Mesendoderm (in vitro differentiated cells): ENCODE data around the gene SPACA5.
A peak's percentile ranks its signal among the peaks of the same experiment; 100 is the strongest.
"Not testable (repeated sequence)": the region's sequence is repeated elsewhere in the genome, so short reads cannot be mapped to it uniquely, and the experiment has no call there.

Experiments used
- DNase-seq: peaks from one replicate; pipeline ENCODE4 v3.0.0; 2013
- H2AK5ac ChIP-seq: 2 replicates; pipeline ENCODE4 v1.6.1; 2013; ENCODE audit warnings: low read length, inconsistent platforms
- H2BK120ac ChIP-seq: 2 replicates; pipeline ENCODE4 v1.6.1; 2013; ENCODE audit warnings: low read depth, mild to moderate bottlenecking, low read length, moderate library complexity, mixed read lengths
- H2BK15ac ChIP-seq: replicated peaks from 2 replicates; pipeline ENCODE4 v1.6.1; 2013; ENCODE audit warnings: low read depth, mild to moderate bottlenecking, moderate library complexity
- H2BK5ac ChIP-seq: 2 replicates; pipeline ENCODE4 v1.6.1; 2013; ENCODE audit warnings: low read length, inconsistent platforms
- H3K18ac ChIP-seq: 2 replicates; pipeline ENCODE4 v1.6.1; 2013; ENCODE audit warnings: mild to moderate bottlenecking, low read length, mixed read lengths
- H3K23ac ChIP-seq: one replicate; pipeline ENCODE4 v1.6.1; 2013; ENCODE audit warnings: low read length
- H3K27ac ChIP-seq: 2 replicates; pipeline ENCODE4 v1.5.1; 2013; ENCODE audit warnings: low read depth, mild to moderate bottlenecking, inconsistent platforms, low read length, moderate library complexity
- H3K27me3 ChIP-seq: 2 replicates; pipeline ENCODE4 v1.6.1; 2013; ENCODE audit warnings: low read length, control low read depth, mild to moderate bottlenecking, inconsistent platforms; ENCODE audit not compliant: insufficient read depth, poor library complexity
- H3K36me3 ChIP-seq: 2 replicates; pipeline ENCODE4 v1.6.1; 2013; ENCODE audit warnings: low read length, inconsistent platforms; ENCODE audit not compliant: control insufficient read depth, insufficient read depth
- H3K4ac ChIP-seq: one replicate; pipeline ENCODE4 v1.6.1; 2013; ENCODE audit warnings: low read depth, mild to moderate bottlenecking, low read length, moderate library complexity
- H3K4me1 ChIP-seq: 2 replicates; pipeline ENCODE4 v1.6.1; 2013; ENCODE audit warnings: low read depth, low read length, inconsistent platforms; ENCODE audit not compliant: control insufficient read depth
- H3K4me2 ChIP-seq: 2 replicates; pipeline ENCODE4 v1.6.1; 2013; ENCODE audit warnings: low read length
- H3K4me3 ChIP-seq: 2 replicates; pipeline ENCODE4 v1.5.1; 2013; ENCODE audit warnings: mild to moderate bottlenecking, low read length
- H3K56ac ChIP-seq: one replicate; pipeline ENCODE4 v1.6.1; 2013; ENCODE audit warnings: low read length
- H3K79me1 ChIP-seq: 2 replicates; pipeline ENCODE4 v1.6.1; 2013; ENCODE audit warnings: low read length, inconsistent platforms
- H3K79me2 ChIP-seq: 2 replicates; pipeline ENCODE4 v1.6.1; 2013; ENCODE audit warnings: mild to moderate bottlenecking, low read length; ENCODE audit not compliant: control insufficient read depth, insufficient read depth
- H3K9ac ChIP-seq: 2 replicates; pipeline ENCODE4 v1.6.1; 2013; ENCODE audit warnings: low read length, inconsistent platforms
- H4K5ac ChIP-seq: one replicate; pipeline ENCODE4 v1.6.1; 2013; ENCODE audit warnings: low read length
- H4K8ac ChIP-seq: one replicate; pipeline ENCODE4 v1.6.1; 2013; ENCODE audit warnings: low read depth, mild to moderate bottlenecking, control low read depth, low read length, moderate library complexity
- WGBS: extraction: QIAGEN DNeasy Blood & Tissue Kit; methylation state at CpG from one replicate; pipeline ENCODE4 v1.1.7; 2013; ENCODE audit warnings: low lambda C conversion rate, missing lambda C conversion rate; ENCODE audit not compliant: insufficient coverage; ENCODE audit errors: extremely low coverage; 5-methylcytosine and 5-hydroxymethylcytosine counted together

Gene SPACA5

DNA sequence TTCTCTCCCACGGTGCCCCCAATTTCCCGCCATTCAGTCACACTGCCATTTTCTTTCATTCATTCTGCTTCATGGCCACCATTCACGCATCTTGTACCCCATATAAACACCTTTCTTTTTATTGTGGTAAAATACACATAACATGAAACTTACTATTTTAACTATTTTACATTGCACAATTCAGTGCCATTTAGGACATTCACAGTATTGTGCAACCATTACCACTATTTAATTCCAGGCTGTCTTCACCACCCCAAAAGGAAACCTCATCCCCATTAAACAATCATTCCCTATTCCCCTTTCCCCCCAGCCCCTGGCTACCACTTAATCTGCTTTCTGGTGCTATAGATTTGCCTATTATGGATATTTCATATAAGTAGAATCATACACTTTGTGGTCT is 15.9 kb downstream of the SPACA5 start:
- Histone ChIP-seq H3K79me1 (no peaks in the 10 kb centered on the region), H3K9ac (no peak overlapping the region)
- no CpG with 5 or more reads among the region's 3 CpGs for WGBS

GRCh38 chrX:48025561-48025960 is 18.8 kb downstream of the SPACA5 start:
- H3K9ac ChIP-seq, result no peak overlapping the region
- no peak overlapping the region for H3K4me2 ChIP-seq
- H3K4me1 ChIP-seq, result no peaks in the 10 kb centered on the region
- H3K4ac ChIP-seq, result no peak overlapping the region
- no peak overlapping the region for H3K23ac ChIP-seq
- no CpG with 5 or more reads among the region's 7 CpGs for WGBS
- H4K5ac ChIP-seq, result no peak overlapping the region
- H2BK15ac ChIP-seq, result no peak overlapping the region
- H3K79me1 ChIP-seq, result no peaks in the 10 kb centered on the region
- no peak overlapping the region for H2BK120ac ChIP-seq
- peak; percentile 72 for DNase-seq
- no peak overlapping the region for H3K27ac ChIP-seq
- H2BK5ac ChIP-seq, result no peak overlapping the region
- H3K18ac ChIP-seq, result no peak overlapping the region
- no peaks in the 10 kb centered on the region for H3K36me3 ChIP-seq
- H3K4me3 ChIP-seq, result no peak overlapping the region
- H3K27me3 ChIP-seq, result no peaks in the 10 kb centered on the region
- no peak overlapping the region for H3K56ac ChIP-seq
- H3K79me2 ChIP-seq, result no peaks in the 10 kb centered on the region
- no peak overlapping the region for H2AK5ac ChIP-seq
- H4K8ac ChIP-seq, result no peak overlapping the region

More for the DNA sequence above, 15.9 kb downstream of the SPACA5 start:
- no peaks in the 10 kb centered on the region for H3K27me3 ChIP-seq
- H4K8ac ChIP-seq, result no peak overlapping the region
- H4K5ac ChIP-seq, result no peak overlapping the region
- no peak overlapping the region for H2AK5ac ChIP-seq
- no peak overlapping the region for H3K18ac ChIP-seq
- no peak overlapping the region for H3K4me2 ChIP-seq
- no peak overlapping the region for H3K23ac ChIP-seq
- H3K36me3 ChIP-seq, result no peaks in the 10 kb centered on the region
- DNase-seq, result no peak
- no peak overlapping the region for H2BK15ac ChIP-seq
- H3K27ac ChIP-seq, result no peak overlapping the region
- H3K4me3 ChIP-seq, result no peak overlapping the region
- H3K79me2 ChIP-seq, result no peaks in the 10 kb centered on the region
- no peak overlapping the region for H2BK5ac ChIP-seq
- no peak overlapping the region for H3K4ac ChIP-seq
- no peaks in the 10 kb centered on the region for H3K4me1 ChIP-seq
- H2BK120ac ChIP-seq, result no peak overlapping the region
- H3K56ac ChIP-seq, result no peak overlapping the region

DNA sequence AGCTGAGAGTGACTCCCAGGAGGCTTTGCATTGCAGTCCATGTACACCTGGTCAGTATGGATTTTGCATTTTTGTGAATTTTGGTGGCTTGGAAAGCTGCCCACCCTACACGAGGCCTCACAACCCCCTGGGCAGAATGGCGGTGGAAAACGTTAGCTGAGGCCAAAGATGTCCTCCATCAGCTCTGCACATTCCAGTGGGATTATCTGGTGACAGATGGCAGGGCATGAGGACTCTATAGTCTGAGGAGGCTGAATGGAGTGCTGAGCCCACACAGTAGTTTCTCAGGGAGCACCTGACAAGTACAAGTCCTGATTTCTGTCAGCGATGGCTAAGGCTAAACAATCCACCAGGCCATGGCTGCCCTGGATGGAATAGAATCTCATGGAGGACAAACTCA is 20.8 kb downstream of the SPACA5 start:
- not testable (repeated sequence) for H3K4me2 ChIP-seq, H2BK15ac ChIP-seq, H3K4me3 ChIP-seq, H3K9ac ChIP-seq, H3K18ac ChIP-seq, H3K79me1 ChIP-seq, H4K5ac ChIP-seq, H4K8ac ChIP-seq, H3K27ac ChIP-seq, H3K27me3 ChIP-seq, H3K23ac ChIP-seq, H3K79me2 ChIP-seq, H2BK120ac ChIP-seq, H3K36me3 ChIP-seq, H2BK5ac ChIP-seq, H2AK5ac ChIP-seq, H3K4me1 ChIP-seq, DNase-seq, H3K4ac ChIP-seq, H3K56ac ChIP-seq
- no CpG with 5 or more reads among the region's 4 CpGs for WGBS

DNA sequence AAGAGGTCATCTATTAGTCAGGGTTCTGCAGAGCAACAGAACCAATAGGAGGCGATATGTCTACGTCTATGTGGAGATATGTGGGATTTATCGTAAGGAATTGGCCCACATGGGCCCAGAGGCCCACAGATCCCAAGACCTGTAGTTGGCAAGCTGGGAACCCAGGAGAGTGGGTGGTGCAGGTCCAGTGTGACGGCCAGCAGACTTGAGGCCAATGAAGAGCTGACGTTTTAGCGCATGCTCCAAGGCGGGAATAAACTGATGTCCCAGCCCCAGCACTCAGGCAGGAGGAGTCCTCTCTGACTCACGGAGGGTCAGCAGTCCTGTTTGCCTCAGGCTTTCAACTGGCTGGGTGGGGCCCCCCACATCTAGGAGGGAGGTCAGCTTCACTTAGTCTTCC is 21.3 kb downstream of the SPACA5 start:
- H4K8ac ChIP-seq, result no peak overlapping the region
- H2BK120ac ChIP-seq, result no peak overlapping the region
- no peaks in the 10 kb centered on the region for H3K27me3 ChIP-seq
- H2AK5ac ChIP-seq, result no peak overlapping the region
- no peak for DNase-seq
- no peaks in the 10 kb centered on the region for H3K36me3 ChIP-seq
- no peak overlapping the region for H3K23ac ChIP-seq
- H3K56ac ChIP-seq, result no peak overlapping the region
- H3K18ac ChIP-seq, result no peak overlapping the region
- H3K9ac ChIP-seq, result no peak overlapping the region
- H3K79me2 ChIP-seq, result no peaks in the 10 kb centered on the region
- no peak overlapping the region for H3K4ac ChIP-seq
- no peak overlapping the region for H3K4me2 ChIP-seq
- no CpG with 5 or more reads among the region's 8 CpGs for WGBS
- H2BK5ac ChIP-seq, result no peak overlapping the region
- no peak overlapping the region for H2BK15ac ChIP-seq
- H3K4me3 ChIP-seq, result no peak overlapping the region
- no peak overlapping the region for H4K5ac ChIP-seq
- no peak overlapping the region for H3K27ac ChIP-seq
- H3K79me1 ChIP-seq, result no peaks in the 10 kb centered on the region
- no peaks in the 10 kb centered on the region for H3K4me1 ChIP-seq

DNA sequence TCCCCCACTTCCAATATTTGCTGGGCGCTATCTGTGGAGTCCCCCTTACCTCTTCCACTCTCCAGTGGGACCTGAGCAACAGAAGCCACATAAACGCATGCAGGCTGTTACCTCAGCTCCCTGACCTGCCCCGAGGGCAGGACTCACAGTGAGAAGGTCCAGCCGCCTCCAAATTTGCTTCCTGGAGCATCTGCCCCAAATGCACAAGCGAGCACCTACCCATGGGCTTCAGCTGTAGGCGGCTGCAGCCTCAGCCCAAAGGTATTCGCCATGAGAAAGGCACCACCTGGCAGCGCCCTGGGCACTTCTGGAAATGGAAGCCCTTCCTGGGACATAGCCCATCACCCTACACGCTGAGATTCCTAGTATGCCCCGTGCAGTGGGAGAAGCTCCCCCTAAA is 23.4 kb downstream of the SPACA5 start:
- no peak overlapping the region for H3K23ac ChIP-seq
- H3K79me1 ChIP-seq, result no peaks in the 10 kb centered on the region
- H3K27ac ChIP-seq, result no peak overlapping the region
- no peak overlapping the region for H4K5ac ChIP-seq
- no peak for DNase-seq
- no peak overlapping the region for H2BK120ac ChIP-seq
- no peak overlapping the region for H3K9ac ChIP-seq
- H3K4me2 ChIP-seq, result no peak overlapping the region
- no peak overlapping the region for H3K18ac ChIP-seq
- H3K79me2 ChIP-seq, result no peaks in the 10 kb centered on the region
- WGBS, result no CpG with 5 or more reads among the region's 10 CpGs
- H4K8ac ChIP-seq, result no peak overlapping the region
- no peaks in the 10 kb centered on the region for H3K4me1 ChIP-seq
- H3K56ac ChIP-seq, result no peak overlapping the region
- H2AK5ac ChIP-seq, result no peak overlapping the region
- no peak overlapping the region for H3K4me3 ChIP-seq
- H2BK15ac ChIP-seq, result no peak overlapping the region
- H3K4ac ChIP-seq, result no peak overlapping the region
- H2BK5ac ChIP-seq, result no peak overlapping the region
- no peaks in the 10 kb centered on the region for H3K36me3 ChIP-seq
- no peaks in the 10 kb centered on the region for H3K27me3 ChIP-seq

- H3K9ac ChIP-seq, H3K4me2 ChIP-seq, H3K36me3 ChIP-seq, H2BK15ac ChIP-seq, H3K27me3 ChIP-seq, H3K79me2 ChIP-seq, H3K18ac ChIP-seq, H3K23ac ChIP-seq, H3K56ac ChIP-seq, H3K79me1 ChIP-seq, H3K4me1 ChIP-seq, H4K5ac ChIP-seq, H2BK120ac ChIP-seq, DNase-seq, H3K4ac ChIP-seq, H3K4me3 ChIP-seq, H3K27ac ChIP-seq, H2BK5ac ChIP-seq, H2AK5ac ChIP-seq, H4K8ac ChIP-seq: not testable (repeated sequence)
- WGBS, result no CpG with 5 or more reads among the region's 10 CpGs
Measured at GRCh38 chrX:48030641-48031173, 23.9 kb downstream of the SPACA5 start.
